DOHH2 (cell line): Measurements from ENCODE around the gene ROBO1.

Experiments used
- H3F3A ChIP-seq: fragments of 200-600 bp; sonication (generic), shearing (Covaris generic); 2 replicates; pipeline ENCODE4 v1.6.0; 2016; ENCODE audit warnings: antibody characterized with exemption, mild to moderate bottlenecking; ENCODE audit not compliant: control insufficient read depth, insufficient read depth
- H3K27ac ChIP-seq: fragments of 200-600 bp; sonication (generic); 2 replicates; pipeline ENCODE4 v1.5.1; 2014; ENCODE audit warnings: low read depth, mild to moderate bottlenecking, low read length, moderate library complexity
- H3K27me3 ChIP-seq: fragments of 200-600 bp; sonication (generic); 2 replicates; pipeline ENCODE4 v1.6.1; 2014; ENCODE audit warnings: mild to moderate bottlenecking, low read length, mixed read lengths; ENCODE audit not compliant: control insufficient read depth
- H3K36me3 ChIP-seq: fragments of 200-600 bp; sonication (generic); 2 replicates; pipeline ENCODE4 v1.6.1; 2014; ENCODE audit warnings: mild to moderate bottlenecking, low read length, moderate library complexity, mixed read lengths; ENCODE audit not compliant: control insufficient read depth
- H3K4me1 ChIP-seq: fragments of 200-600 bp; sonication (generic); 2 replicates; pipeline ENCODE4 v1.6.1; 2014; ENCODE audit warnings: mild to moderate bottlenecking, low read length, mixed read lengths; ENCODE audit not compliant: control insufficient read depth
- H3K4me2 ChIP-seq: fragments of 200-600 bp; sonication (generic); 2 replicates; pipeline ENCODE4 v1.6.0; 2014; ENCODE audit warnings: mild to moderate bottlenecking, low read length, moderate library complexity
- H3K4me3 ChIP-seq: fragments of 200-600 bp; sonication (generic); 2 replicates; pipeline ENCODE4 v1.5.1; 2014; ENCODE audit warnings: mild to moderate bottlenecking, low read length, mixed read lengths
- H3K79me2 ChIP-seq: fragments of 200-600 bp; sonication (generic); 2 replicates; pipeline ENCODE4 v1.6.1; 2014; ENCODE audit warnings: mild to moderate bottlenecking, low read length, mixed read lengths; ENCODE audit not compliant: control insufficient read depth
- H3K9me2 ChIP-seq: fragments of 200-600 bp; sonication (generic); replicated peaks from 2 replicates; pipeline ENCODE4 v1.6.1; 2014; ENCODE audit warnings: mild to moderate bottlenecking, low read length, mixed read lengths; ENCODE audit not compliant: control insufficient read depth
- H3K9me3 ChIP-seq: fragments of 200-600 bp; sonication (generic); 2 replicates; pipeline ENCODE4 v1.6.1; 2014; ENCODE audit warnings: antibody characterized with exemption, low read length, mixed read lengths; ENCODE audit not compliant: control insufficient read depth, insufficient read depth
- H4K20me1 ChIP-seq: fragments of 200-600 bp; sonication (generic); 2 replicates; pipeline ENCODE4 v1.6.0; 2014; ENCODE audit warnings: low read depth, mild to moderate bottlenecking, antibody characterized with exemption, low read length, moderate library complexity; ENCODE audit not compliant: control insufficient read depth, insufficient read depth
- EZH2phosphoT487 ChIP-seq: fragments of 200-600 bp; sonication (generic); IDR thresholded peaks from 2 replicates; pipeline ENCODE4 v1.6.1; 2017; ENCODE audit warnings: borderline replicate concordance, mild to moderate bottlenecking, antibody characterized with exemption, low read length, moderate library complexity, mixed read lengths
- TF ChIP-seq, protein P1 (sequence below): fragments of 200-600 bp; sonication (generic); IDR thresholded peaks from one replicate; pipeline ENCODE4 v1.5.1; 2014; ENCODE audit warnings: antibody characterized with exemption, mild to moderate bottlenecking, low read depth, low read length; ENCODE audit not compliant: poor library complexity, severe bottlenecking

Gene ROBO1

DNA sequence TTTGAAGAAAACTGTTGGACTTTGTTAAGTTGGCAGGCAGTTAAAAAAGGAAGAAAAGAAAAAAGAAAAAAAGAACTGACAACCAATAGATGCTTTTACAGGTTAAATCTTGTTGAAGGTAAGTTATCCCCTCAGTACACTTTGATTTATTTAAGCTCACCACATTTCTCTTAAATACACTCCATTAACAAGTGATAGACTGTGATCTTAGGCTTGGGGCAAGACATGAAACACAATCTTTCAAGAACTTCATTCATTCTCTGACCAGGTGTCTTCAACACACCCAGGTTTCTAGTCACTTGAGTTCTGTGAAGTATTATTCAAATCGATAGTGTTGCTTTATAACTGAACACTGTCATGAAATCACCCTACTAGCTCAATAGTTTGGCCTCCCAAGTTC lies 751.9 kb downstream of the ROBO1 start:
- H3K4me1 ChIP-seq: no peaks in the 10 kb centered on the region
- no peaks in the 10 kb centered on the region for H3F3A ChIP-seq
- H3K79me2 ChIP-seq: no peaks in the 10 kb centered on the region
- TF ChIP-seq EZH2phosphoT487: no peak
- TF ChIP-seq, protein P1, sequence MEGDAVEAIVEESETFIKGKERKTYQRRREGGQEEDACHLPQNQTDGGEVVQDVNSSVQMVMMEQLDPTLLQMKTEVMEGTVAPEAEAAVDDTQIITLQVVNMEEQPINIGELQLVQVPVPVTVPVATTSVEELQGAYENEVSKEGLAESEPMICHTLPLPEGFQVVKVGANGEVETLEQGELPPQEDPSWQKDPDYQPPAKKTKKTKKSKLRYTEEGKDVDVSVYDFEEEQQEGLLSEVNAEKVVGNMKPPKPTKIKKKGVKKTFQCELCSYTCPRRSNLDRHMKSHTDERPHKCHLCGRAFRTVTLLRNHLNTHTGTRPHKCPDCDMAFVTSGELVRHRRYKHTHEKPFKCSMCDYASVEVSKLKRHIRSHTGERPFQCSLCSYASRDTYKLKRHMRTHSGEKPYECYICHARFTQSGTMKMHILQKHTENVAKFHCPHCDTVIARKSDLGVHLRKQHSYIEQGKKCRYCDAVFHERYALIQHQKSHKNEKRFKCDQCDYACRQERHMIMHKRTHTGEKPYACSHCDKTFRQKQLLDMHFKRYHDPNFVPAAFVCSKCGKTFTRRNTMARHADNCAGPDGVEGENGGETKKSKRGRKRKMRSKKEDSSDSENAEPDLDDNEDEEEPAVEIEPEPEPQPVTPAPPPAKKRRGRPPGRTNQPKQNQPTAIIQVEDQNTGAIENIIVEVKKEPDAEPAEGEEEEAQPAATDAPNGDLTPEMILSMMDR: no peak
- no peaks in the 10 kb centered on the region for H4K20me1 ChIP-seq
- H3K27me3 ChIP-seq: no peaks in the 10 kb centered on the region
- H3K4me2 ChIP-seq: no peak overlapping the region
- no peaks in the 10 kb centered on the region for H3K9me2 ChIP-seq
- H3K36me3 ChIP-seq: no peaks in the 10 kb centered on the region
- no peak overlapping the region for H3K4me3 ChIP-seq
- no peak overlapping the region for H3K27ac ChIP-seq
- no peaks in the 10 kb centered on the region for H3K9me3 ChIP-seq

DNA sequence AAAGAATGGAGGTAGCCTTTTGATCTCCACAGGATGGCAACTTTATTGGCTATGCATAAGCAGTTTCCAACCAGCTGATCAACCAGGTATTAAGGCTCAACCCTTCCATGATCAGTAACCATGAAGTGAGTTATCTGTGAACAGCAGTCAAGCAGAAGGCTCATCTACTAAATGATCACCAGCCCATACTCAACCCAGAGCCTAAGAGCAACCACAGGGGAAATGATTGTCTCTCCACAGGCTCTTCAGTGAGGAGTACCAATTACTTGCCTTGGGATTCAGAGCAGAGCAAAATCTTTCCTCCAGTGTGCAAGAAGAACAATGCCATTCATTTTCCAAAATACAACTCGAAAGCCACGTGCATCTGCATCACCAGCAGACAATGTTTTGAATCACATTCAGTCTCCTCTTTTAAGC lies 754.8 kb downstream of the ROBO1 start:
- no peaks in the 10 kb centered on the region for H3K4me1 ChIP-seq
- H3F3A ChIP-seq: no peaks in the 10 kb centered on the region
- no peaks in the 10 kb centered on the region for H3K27me3 ChIP-seq
- H3K9me2 ChIP-seq: no peaks in the 10 kb centered on the region
- no peak overlapping the region for H3K4me3 ChIP-seq
- no peak overlapping the region for H3K4me2 ChIP-seq
- TF ChIP-seq, protein P1: no peak
- H3K9me3 ChIP-seq: no peaks in the 10 kb centered on the region
- H4K20me1 ChIP-seq: no peaks in the 10 kb centered on the region
- no peaks in the 10 kb centered on the region for H3K36me3 ChIP-seq
- H3K27ac ChIP-seq: no peak overlapping the region
- H3K79me2 ChIP-seq: no peaks in the 10 kb centered on the region

DNA sequence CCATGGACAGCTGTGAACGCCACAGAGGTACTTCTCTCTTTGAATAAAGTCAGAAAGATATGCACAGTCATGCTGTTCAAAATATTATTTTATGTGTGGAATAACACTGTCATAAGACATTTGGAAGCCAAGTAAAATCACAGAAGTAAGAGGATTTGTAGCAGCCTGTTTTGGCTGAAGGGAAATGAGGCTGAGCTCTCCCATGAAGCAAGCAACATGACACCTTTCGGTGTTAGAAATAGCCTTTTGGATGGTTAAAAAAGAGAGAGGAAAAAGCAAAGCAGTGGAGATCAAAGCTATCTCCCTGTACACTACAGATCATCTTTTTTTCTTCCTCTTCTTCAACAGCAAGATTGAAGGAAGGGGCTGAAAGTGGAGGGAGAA lies 755.3 kb downstream of the ROBO1 start:
- no peak for TF ChIP-seq EZH2phosphoT487
- TF ChIP-seq, protein P1: no peak
- Histone ChIP-seq H3K9me3 (no peaks in the 10 kb centered on the region), H3K4me2 (no peak overlapping the region), H3K9me2 (no peaks in the 10 kb centered on the region), H4K20me1 (no peaks in the 10 kb centered on the region), H3F3A (no peaks in the 10 kb centered on the region), H3K27me3 (no peaks in the 10 kb centered on the region), H3K36me3 (no peaks in the 10 kb centered on the region), H3K4me1 (no peaks in the 10 kb centered on the region), H3K27ac (no peak overlapping the region), H3K79me2 (no peaks in the 10 kb centered on the region), H3K4me3 (no peak overlapping the region)

DNA sequence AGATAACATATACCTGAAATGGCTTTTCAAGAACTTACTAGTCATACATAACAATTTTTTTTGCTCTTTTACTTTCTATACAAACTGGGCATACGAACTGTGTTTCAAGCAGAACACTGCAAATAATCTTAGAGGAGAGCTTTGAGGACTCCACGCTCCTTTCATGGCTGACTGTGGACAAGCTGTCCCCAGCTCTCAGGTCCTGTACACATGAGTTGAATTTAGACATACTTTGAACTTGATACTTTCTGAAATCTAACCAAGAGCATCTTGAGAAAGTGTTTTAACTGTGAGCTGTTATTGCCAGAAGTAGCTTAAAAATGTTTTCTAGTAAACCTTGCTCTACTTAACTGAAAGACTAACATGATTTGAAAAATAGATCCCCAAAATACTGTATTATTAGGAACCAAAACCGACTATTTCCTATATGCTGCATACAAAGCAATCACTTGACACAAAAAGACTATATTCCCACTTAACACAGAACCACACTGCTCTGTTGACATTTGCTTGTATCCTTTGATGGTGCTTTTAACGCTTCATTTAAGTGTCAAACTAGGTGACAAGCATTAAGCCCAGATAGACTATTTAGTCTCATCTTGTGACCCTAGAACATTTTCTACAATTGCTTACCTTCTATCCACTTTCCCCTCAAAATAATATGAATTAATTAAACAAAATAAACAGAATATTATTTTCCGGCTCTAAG lies 755.8 kb downstream of the ROBO1 start:
- TF ChIP-seq, protein P1: no peak
- TF ChIP-seq EZH2phosphoT487: no peak
- Histone ChIP-seq H3K9me3 (no peaks in the 10 kb centered on the region), H3K36me3 (no peaks in the 10 kb centered on the region), H3F3A (no peaks in the 10 kb centered on the region), H3K79me2 (no peaks in the 10 kb centered on the region), H3K4me2 (no peak overlapping the region), H4K20me1 (no peaks in the 10 kb centered on the region), H3K9me2 (no peaks in the 10 kb centered on the region), H3K27me3 (no peaks in the 10 kb centered on the region), H3K4me1 (no peaks in the 10 kb centered on the region), H3K4me3 (no peak overlapping the region), H3K27ac (no peak overlapping the region)
